ENCODE results near the gene DPP7. TPM values are rescaled to one million over a fixed set of nuclear protein-coding genes. Genes with fewer than 3 reads are reported as not detected.
A peak's percentile ranks its signal among the peaks of the same experiment; 100 is the strongest.

Gene DPP7
- total and polyA plus RNA-seq, 9 of the 15 experiments (the other 6 are each of a cell fraction or from before 2014, with no cell fraction given), result 0.99 to 365 (median 132) TPM

DNA sequence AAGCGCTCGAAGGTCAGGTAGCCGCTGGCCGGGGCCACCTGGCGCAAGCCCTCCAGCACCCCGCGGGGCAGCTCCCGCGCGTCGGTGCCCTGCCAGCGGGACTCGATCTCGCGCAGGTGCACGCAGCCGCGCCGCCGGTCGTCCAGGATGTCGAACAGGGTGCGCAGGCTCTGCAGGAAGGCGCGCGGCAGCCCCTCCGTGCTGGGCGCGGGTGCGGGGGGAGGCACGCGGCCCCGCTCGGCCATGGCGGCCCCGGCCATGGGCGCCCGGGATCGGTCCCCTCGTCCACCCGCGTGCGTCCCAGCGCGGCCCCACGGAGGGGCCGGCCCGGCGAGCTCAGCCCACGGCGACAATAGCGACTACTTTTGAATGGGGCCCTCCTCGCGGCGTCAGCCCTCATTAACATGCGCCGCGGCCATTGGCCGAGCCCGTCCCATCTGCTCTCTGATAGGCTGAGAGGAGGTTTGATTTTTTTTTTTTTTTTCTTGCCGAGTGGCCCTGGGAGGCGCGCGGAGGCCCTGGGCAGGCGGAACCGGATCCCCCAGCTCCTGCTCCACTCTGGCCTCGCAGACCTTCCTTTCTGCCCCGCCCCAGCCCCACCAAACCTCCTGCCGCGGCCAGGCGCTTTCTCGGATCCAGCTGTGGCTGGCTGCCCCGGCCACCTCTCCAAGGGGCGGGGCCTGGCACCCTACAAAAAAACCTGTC, 44.2 kb downstream of the DPP7 start, which contains the start of gene SAPCD2 (continued):
- TF ChIP-seq ZNF395 (CRISPR knock-in tag; IDR thresholded peaks at IDR 0.05), result peak; percentile 83; the same call in 1 of the 2 replicates
- TF ChIP-seq GATAD2B (IDR thresholded peaks at IDR 0.05; ENCODE audit: borderline replicate concordance), result peak; percentile 92
- TF ChIP-seq SMAD1 (IDR thresholded peaks at IDR 0.05; ENCODE audit: low read depth, low read length, partially characterized antibody), result peak; percentile 22
- peak; percentile 54; the same call in 1 of the 2 replicates for TF ChIP-seq HDAC2 (IDR thresholded peaks at IDR 0.05)
- TF ChIP-seq STAT6 (CRISPR knock-in tag; IDR thresholded peaks at IDR 0.05), result no peak
- TF ChIP-seq YY1 (IDR thresholded peaks at IDR 0.05; ENCODE audit: borderline replicate concordance in 1 of 3, control insufficient read depth in 1 of 3, extremely low read depth in 1 of 3, insufficient read depth in 3 of 3, insufficient read length in 1 of 3, insufficient replicate concordance in 2 of 3, low read depth in 1 of 3, low read length in 2 of 3), result peak in 2 of 3 experiments; percentile 16 to 55
- 0 out of 2 replicates have a peak, but pooled peaks have one; percentile 26 for TF ChIP-seq GMEB1 (CRISPR knock-in tag; IDR thresholded peaks at IDR 0.05)
- peak; percentile 80 for TF ChIP-seq SAP30 (IDR thresholded peaks at IDR 0.05; ENCODE audit: borderline replicate concordance, insufficient read depth, low read depth, low read length, poor library complexity, severe bottlenecking)
- no peak for TF ChIP-seq ZNF584 (CRISPR knock-in tag; IDR thresholded peaks at IDR 0.05; ENCODE audit: low read depth)
- TF ChIP-seq RFX1 (IDR thresholded peaks at IDR 0.05), result no peak
- TF ChIP-seq FOXP1 (CRISPR knock-in tag; IDR thresholded peaks at IDR 0.05), result no peak
- 0 out of 2 replicates have a peak, but pooled peaks have one; percentile 31 for TF ChIP-seq HMGXB4 (CRISPR knock-in tag; IDR thresholded peaks at IDR 0.05)
- TF ChIP-seq HOXB6 (CRISPR knock-in tag; IDR thresholded peaks at IDR 0.05; ENCODE audit: borderline replicate concordance), result no peak

Data from K562 (cell line).